HEK293 (cell line): Measurements from ENCODE around the gene PPARG.
"Not testable (repeated sequence)": the region's sequence is repeated elsewhere in the genome, so short reads cannot be mapped to it uniquely, and the experiment has no call there.

Source experiments
- CTCF ChIA-PET: fragments of 350-600 bp; formaldehyde crosslinking; extraction: SDS; loops from one replicate; lab custom pipeline; 2021; ENCODE audit warnings: antibody characterized with exemption; lab: Yijun Ruan, JAX
- POLR2A ChIA-PET: fragments of 300-600 bp; formaldehyde crosslinking; extraction: SDS; loops from one replicate; lab custom pipeline; 2020; ENCODE audit warnings: antibody characterized with exemption, inconsistent platforms; lab: Yijun Ruan, JAX
- H3K27ac ChIP-seq: fragments of 200-500 bp; sonication (Bioruptor generic); 2 replicates; pipeline ENCODE4 v1.5.1; 2014; ENCODE audit warnings: low read depth, low read length, control low read depth, inconsistent platforms; ENCODE audit errors: extremely low read depth
- H3K36me3 ChIP-seq, 2 experiments: fragments of 200-500 bp in 1 of 2; sonication (Bioruptor generic) in 1 of 2; 1 replicate in 1 of 2; 2 replicates in 1 of 2; pipeline ENCODE4 v1.5.1; 2014 to 2017; ENCODE audit warnings: inconsistent platforms in 2 of 2, low read length in 2 of 2; ENCODE audit not compliant: control insufficient read depth in 2 of 2, insufficient read depth in 1 of 2
- H3K4me1 ChIP-seq: fragments of 200-500 bp; sonication (Bioruptor generic); 2 replicates; pipeline ENCODE4 v1.5.1; 2014; ENCODE audit warnings: mild to moderate bottlenecking, low read length, inconsistent platforms; ENCODE audit not compliant: control insufficient read depth, insufficient read depth
- H3K4me3 ChIP-seq: 2 replicates; pipeline ENCODE4 v1.5.1; 2011; ENCODE audit warnings: low read depth, mild to moderate bottlenecking, control low read depth, low read length, moderate library complexity
- H3K9me3 ChIP-seq: fragments of 200-500 bp; sonication (Bioruptor generic); 2 replicates; pipeline ENCODE4 v1.5.1; 2014; ENCODE audit warnings: low read depth, low read length, inconsistent platforms; ENCODE audit not compliant: control insufficient read depth, insufficient read depth
- ELK4 ChIP-seq: IDR thresholded peaks from 2 replicates; pipeline ENCODE4 v1.6.1; 2011; ENCODE audit warnings: mild to moderate bottlenecking, low read depth, low read length, borderline replicate concordance
- PRDM10 ChIP-seq: fragments of 450-650 bp; formaldehyde crosslinking; IDR thresholded peaks from 2 replicates; pipeline ENCODE4 v1.5.1; 2016; ENCODE audit warnings: missing biosample characterization, missing genetic modification characterization
- ZBTB48 ChIP-seq: fragments of 450-650 bp; formaldehyde crosslinking; IDR thresholded peaks from 2 replicates; pipeline ENCODE4 v1.5.1; 2016; ENCODE audit warnings: missing biosample characterization, missing genetic modification characterization
- ZFP41 ChIP-seq: fragments of 450-650 bp; formaldehyde crosslinking; IDR thresholded peaks from 2 replicates; pipeline ENCODE4 v1.5.1; 2016; ENCODE audit warnings: missing biosample characterization, missing genetic modification characterization, borderline replicate concordance
- ZIC2 ChIP-seq: fragments of 450-650 bp; formaldehyde crosslinking; IDR thresholded peaks from 2 replicates; pipeline ENCODE4 v1.5.1; 2016; ENCODE audit warnings: missing biosample characterization, missing genetic modification characterization
- ZNF121 ChIP-seq: fragments of 450-650 bp; formaldehyde crosslinking; IDR thresholded peaks from 2 replicates; pipeline ENCODE4 v1.5.1; 2016; ENCODE audit warnings: missing biosample characterization, missing genetic modification characterization
- ZNF140 ChIP-seq: fragments of 450-650 bp; formaldehyde crosslinking; IDR thresholded peaks from 2 replicates; pipeline ENCODE4 v1.5.1; 2016; ENCODE audit warnings: missing biosample characterization, missing genetic modification characterization
- ZNF155 ChIP-seq: fragments of 450-650 bp; formaldehyde crosslinking; IDR thresholded peaks from 2 replicates; pipeline ENCODE4 v1.5.1; 2016; ENCODE audit warnings: missing biosample characterization, missing genetic modification characterization
- ZNF23 ChIP-seq: fragments of 450-650 bp; formaldehyde crosslinking; IDR thresholded peaks from 2 replicates; pipeline ENCODE4 v1.5.1; 2016; ENCODE audit warnings: missing biosample characterization, missing genetic modification characterization, borderline replicate concordance
- ZNF274 ChIP-seq, 2 experiments: fragments of 200-500 bp in 1 of 2; fragments of 450-650 bp in 1 of 2; sonication (Bioruptor generic) in 1 of 2; formaldehyde crosslinking in 1 of 2; IDR thresholded peaks; 2 replicates each; pipeline versions ENCODE4 v1.5.1 to v1.6.1; 2014 to 2016; ENCODE audit warnings: borderline replicate concordance in 1 of 2, inconsistent platforms in 1 of 2, low read length in 1 of 2, missing biosample characterization in 1 of 2, missing genetic modification characterization in 1 of 2
- ZNF280C ChIP-seq: fragments of 450-650 bp; formaldehyde crosslinking; IDR thresholded peaks from 2 replicates; pipeline ENCODE4 v1.5.1; 2016; ENCODE audit warnings: missing biosample characterization, missing genetic modification characterization
- ZNF501 ChIP-seq: fragments of 450-650 bp; formaldehyde crosslinking; IDR thresholded peaks from 2 replicates; pipeline ENCODE4 v1.5.1; 2016; ENCODE audit warnings: missing biosample characterization, missing genetic modification characterization
- ZNF521 ChIP-seq: fragments of 450-650 bp; formaldehyde crosslinking; IDR thresholded peaks from 2 replicates; pipeline ENCODE4 v1.5.1; 2017; ENCODE audit warnings: missing biosample characterization, mild to moderate bottlenecking, missing genetic modification characterization
- ZNF555 ChIP-seq: fragments of 450-650 bp; formaldehyde crosslinking; conservative IDR thresholded peaks from 2 replicates; pipeline ENCODE4 v1.5.1; 2017; ENCODE audit warnings: missing biosample characterization, mild to moderate bottlenecking, missing genetic modification characterization, inconsistent platforms
- ZNF558 ChIP-seq: fragments of 450-650 bp; formaldehyde crosslinking; IDR thresholded peaks from 2 replicates; pipeline ENCODE4 v1.5.1; 2016; ENCODE audit warnings: missing biosample characterization, missing genetic modification characterization
- ZNF560 ChIP-seq: fragments of 450-650 bp; formaldehyde crosslinking; IDR thresholded peaks from 2 replicates; pipeline ENCODE4 v1.5.1; 2017; ENCODE audit warnings: missing biosample characterization, missing genetic modification characterization, borderline replicate concordance
- ZNF621 ChIP-seq: fragments of 450-650 bp; formaldehyde crosslinking; IDR thresholded peaks from 2 replicates; pipeline ENCODE4 v1.5.1; 2017; ENCODE audit warnings: missing biosample characterization, missing genetic modification characterization
- ZNF624 ChIP-seq: fragments of 450-650 bp; formaldehyde crosslinking; IDR thresholded peaks from 2 replicates; pipeline ENCODE4 v1.5.1; 2017; ENCODE audit warnings: missing biosample characterization, missing genetic modification characterization
- ZNF639 ChIP-seq: fragments of 450-650 bp; formaldehyde crosslinking; IDR thresholded peaks from 2 replicates; pipeline ENCODE4 v1.5.1; 2016; ENCODE audit warnings: missing biosample characterization, missing genetic modification characterization

The PPARG gene

GRCh38 chr3:12456441-12456840 lies 167.6 kb downstream of the PPARG start (continued):
- TF ChIP-seq ZNF560 (tag by site-specific recombination), result no peak

- H3K9me3 ChIP-seq, H3K36me3 ChIP-seq, H3K4me1 ChIP-seq, H3K4me3 ChIP-seq, H3K27ac ChIP-seq, POLR2A ChIA-PET: not testable (repeated sequence)
- CTCF ChIA-PET, result interaction anchor here (0.7 kb wide), 1 partner anchor 13 kb away, joined by 3 read pairs; no protein-coding TSS in a partner anchor
Measured at GRCh38 chr3:12457380-12457779, 168.5 kb downstream of the PPARG start.

- ChIA-PET CTCF (interaction anchor here (0.8 kb wide), 1 partner anchor 15 kb away, joined by 3 read pairs; no protein-coding TSS in a partner anchor), POLR2A (no interaction called here)
- no peaks in the 10 kb centered on the region for H3K4me1 ChIP-seq
- H3K4me3 ChIP-seq, result no peak overlapping the region
- no peaks in the 10 kb centered on the region for H3K36me3 ChIP-seq
- H3K27ac ChIP-seq, result no peak overlapping the region
- no peak for TF ChIP-seq ZNF274 (IDR thresholded peaks at IDR 0.05; ENCODE audit: low read length)
- TF ChIP-seq ZNF274 (tag by site-specific recombination; IDR thresholded peaks at IDR 0.05; ENCODE audit: borderline replicate concordance), result no peak
- TF ChIP-seq ZNF23, result no peak
- TF ChIP-seq ZNF521 (tag by site-specific recombination), result no peak
- no peak for TF ChIP-seq ZFP41 (tag by site-specific recombination)
- no peak for TF ChIP-seq ZNF140 (tag by site-specific recombination)
- TF ChIP-seq ZNF155 (tag by site-specific recombination), result no peak
- no peak for TF ChIP-seq PRDM10 (tag by site-specific recombination)
- TF ChIP-seq ZNF555 (tag by site-specific recombination), result no peak
- TF ChIP-seq ZNF121 (tag by site-specific recombination), result no peak
- no peak for TF ChIP-seq ZNF639 (tag by site-specific recombination)
- H3K9me3 ChIP-seq, result no peaks in the 10 kb centered on the region
Measured at GRCh38 chr3:12458901-12459300, 170.0 kb downstream of the PPARG start.

GRCh38 chr3:12460127-12460526 lies 171.3 kb downstream of the PPARG start:
- ChIA-PET POLR2A (no interaction called here), CTCF (interaction anchor here (0.5 kb wide), 1 partner anchor 124 kb away, joined by 3 read pairs; no protein-coding TSS in a partner anchor)
- H3K4me3 ChIP-seq, result no peak overlapping the region
- H3K9me3 ChIP-seq, result no peaks in the 10 kb centered on the region
- no peaks in the 10 kb centered on the region for H3K4me1 ChIP-seq
- H3K27ac ChIP-seq, result no peak overlapping the region
- H3K36me3 ChIP-seq, result no peaks in the 10 kb centered on the region
- no peak for TF ChIP-seq ZBTB48
- no peak for TF ChIP-seq ZNF501
- TF ChIP-seq ZNF624 (tag by site-specific recombination), result no peak
- TF ChIP-seq ZNF558 (tag by site-specific recombination), result no peak
- no peak for TF ChIP-seq ZIC2 (tag by site-specific recombination)
- TF ChIP-seq ZNF274 (IDR thresholded peaks at IDR 0.05; ENCODE audit: low read length), result no peak
- no peak for TF ChIP-seq ZNF274 (tag by site-specific recombination; IDR thresholded peaks at IDR 0.05; ENCODE audit: borderline replicate concordance)
- no peak for TF ChIP-seq ELK4
- no peak for TF ChIP-seq ZNF621
- no peak for TF ChIP-seq ZNF280C (tag by site-specific recombination)
